Kidney epithelial cell (primary cell): ENCODE data around the gene BPTF. TPM values are rescaled to one million over a fixed set of nuclear protein-coding genes. Genes with fewer than 3 reads are reported as not detected.
"Not testable (repeated sequence)": the region's sequence is repeated elsewhere in the genome, so short reads cannot be mapped to it uniquely, and the experiment has no call there.

Experiments used
- DNase-seq: peaks from one replicate; pipeline ENCODE4 v3.0.0-alpha.2; 2010; ENCODE audit warnings: low read depth
- H3K27me3 ChIP-seq: 2 replicates; pipeline ENCODE4 v1.6.0; 2011; ENCODE audit warnings: low read length; ENCODE audit not compliant: control insufficient read depth, insufficient read depth
- H3K36me3 ChIP-seq: 2 replicates; pipeline ENCODE4 v1.5.1; 2011; ENCODE audit warnings: low read length; ENCODE audit not compliant: control insufficient read depth, insufficient read depth
- H3K4me3 ChIP-seq: 2 replicates; pipeline ENCODE4 v1.5.1; 2011; ENCODE audit warnings: low read depth, mild to moderate bottlenecking, control low read depth, low read length
- CTCF ChIP-seq: IDR thresholded peaks from 2 replicates; pipeline ENCODE4 v1.5.1; 2011; ENCODE audit warnings: mild to moderate bottlenecking, moderate library complexity, low read length, control low read depth, inconsistent platforms; ENCODE audit not compliant: insufficient read depth, poor library complexity, severe bottlenecking
- total RNA-seq: library from RNA; depleted of rRNA; stranded (reverse); fragments of >200 nt; gene quantifications from 2 replicates; pipeline ENCODE4 v1.2.3, GENCODE V29; 2015

BPTF gene
- total RNA-seq, 1 donor from 2014 or later, result 41.3 TPM

DNA sequence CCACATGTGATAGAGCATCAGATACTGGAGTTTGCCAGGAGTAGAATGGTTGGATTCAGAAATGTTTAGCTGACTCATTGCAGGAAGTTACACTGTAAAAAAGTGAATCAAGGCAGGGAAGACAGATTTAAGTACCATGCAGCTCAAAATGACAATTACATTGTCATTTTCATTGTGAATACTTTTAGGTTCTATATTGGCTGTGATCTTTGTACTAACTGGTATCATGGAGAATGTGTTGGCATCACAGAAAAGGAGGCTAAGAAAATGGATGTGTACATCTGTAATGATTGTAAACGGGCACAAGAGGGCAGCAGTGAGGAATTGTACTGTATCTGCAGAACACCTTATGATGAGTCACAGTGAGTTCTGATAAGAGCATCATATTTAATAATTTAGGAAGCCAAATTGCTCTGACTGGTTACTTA is 137.9 kb downstream of the BPTF start:
- peak; percentile 2 for DNase-seq
- H3K4me3 ChIP-seq, H3K36me3 ChIP-seq, H3K27me3 ChIP-seq: not testable (repeated sequence)
- peak; percentile 49 for TF ChIP-seq CTCF

- no peak for DNase-seq
- Histone ChIP-seq H3K27me3 (no peaks in the 10 kb centered on the region), H3K4me3 (no peak overlapping the region), H3K36me3 (peaks cover 2% of the 10 kb centered on the region)
- TF ChIP-seq CTCF, result no peak
Measured at GRCh38 chr17:67970783-67971182, 145.5 kb downstream of the BPTF start.

DNA sequence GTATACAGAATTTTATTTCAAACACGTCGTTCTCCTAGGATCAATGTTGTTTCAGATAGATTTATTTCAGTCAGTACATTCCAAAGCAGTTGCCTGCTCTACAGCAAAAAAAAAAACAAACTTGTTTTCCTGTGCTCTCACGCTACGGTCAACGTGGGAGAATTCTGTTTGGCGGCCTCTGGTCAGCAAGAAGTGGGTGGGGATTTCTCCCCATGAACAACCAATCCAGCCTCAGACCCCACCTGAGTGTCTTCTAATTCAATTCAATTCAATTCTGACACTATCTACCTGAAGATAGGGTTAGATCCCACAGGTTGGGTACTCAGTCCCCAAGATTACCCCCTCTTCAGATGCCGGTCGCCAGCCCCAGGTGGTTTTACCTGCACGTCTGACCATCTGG is 148.9 kb downstream of the BPTF start:
- peaks cover 4% of the 10 kb centered on the region for H3K36me3 ChIP-seq
- TF ChIP-seq CTCF, result no peak

DNA sequence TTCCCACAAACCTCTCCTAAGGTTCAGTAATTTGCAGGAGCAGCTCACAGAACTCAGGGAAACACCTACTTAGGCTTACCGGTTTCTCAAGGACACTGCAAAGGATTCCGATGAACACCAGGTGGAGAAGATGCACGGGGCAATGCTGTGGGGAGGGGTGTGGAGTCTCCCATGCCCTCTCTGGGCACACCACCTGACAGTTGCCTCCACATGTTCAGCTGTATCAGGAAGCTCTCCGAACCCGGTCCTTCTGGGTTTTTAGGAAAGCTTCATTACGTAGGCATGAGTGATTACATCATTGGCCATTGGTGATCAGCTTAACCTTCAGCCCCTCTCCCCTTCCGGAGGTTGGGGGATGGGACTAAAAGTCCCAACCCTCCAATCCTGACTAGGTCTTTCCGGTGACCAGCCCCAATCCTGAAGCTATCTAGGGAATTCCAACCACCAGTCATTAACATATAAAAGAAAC is 149.3 kb downstream of the BPTF start:
- Histone ChIP-seq H3K27me3 (no peaks in the 10 kb centered on the region), H3K4me3 (no peak overlapping the region), H3K36me3 (peaks cover 4% of the 10 kb centered on the region)
- no peak for TF ChIP-seq CTCF
- DNase-seq, result no peak

More for the DNA sequence above, 148.9 kb downstream of the BPTF start:
- Histone ChIP-seq H3K27me3 (no peaks in the 10 kb centered on the region), H3K4me3 (no peak overlapping the region)
- no peak for DNase-seq

DNA sequence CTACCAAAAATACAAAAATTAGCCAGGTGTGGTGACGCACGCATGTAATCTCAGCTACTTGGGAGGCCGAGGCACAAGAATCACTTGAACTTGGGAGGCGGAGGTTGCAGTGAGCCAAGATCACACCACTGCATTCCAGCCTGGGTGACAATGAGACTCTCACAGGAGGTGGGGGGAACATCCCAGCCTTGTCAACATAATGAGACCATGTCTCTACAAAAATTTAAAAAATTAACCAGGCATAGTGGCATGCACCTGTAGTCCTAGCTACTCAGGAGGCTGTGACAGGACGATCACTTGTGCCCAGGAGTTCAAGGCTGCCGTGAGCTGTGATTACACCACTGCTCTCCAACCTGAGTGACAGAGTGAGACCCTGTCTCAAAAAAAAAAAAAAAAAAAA is 151.0 kb downstream of the BPTF start:
- not testable (repeated sequence) for H3K4me3 ChIP-seq, H3K27me3 ChIP-seq, H3K36me3 ChIP-seq, DNase-seq

- Histone ChIP-seq H3K4me3 (no peak overlapping the region), H3K36me3 (peaks cover 1% of the 10 kb centered on the region), H3K27me3 (no peaks in the 10 kb centered on the region)
- TF ChIP-seq CTCF, result no peak
- DNase-seq, result no peak
Measured at GRCh38 chr17:67980456-67980855, 155.2 kb downstream of the BPTF start.

- H3K36me3 ChIP-seq, DNase-seq, H3K4me3 ChIP-seq, H3K27me3 ChIP-seq: not testable (repeated sequence)
Measured at GRCh38 chr17:67980883-67981282, 155.6 kb downstream of the BPTF start.
